GM12878 (cell line): ENCODE results near the gene TECTA. TPM values are rescaled to one million over a fixed set of nuclear protein-coding genes. Genes with fewer than 3 reads are reported as not detected.

ENCODE experiments used
- ATAC-seq: fragments of 200-7000 bp; cut with Tn5 transposase; 3 replicates; pipeline ENCODE4 v1.9.1; 2020; ENCODE audit warnings: mild to moderate bottlenecking, moderate library complexity
- BruUV-seq: library from RNA; stranded (reverse); fragments of 400-500 nt; replicated peaks from 2 replicates; lab custom pipeline; 2021; lab: Mats Ljungman, UMichigan
- CTCF ChIA-PET: fragments of 300-600 bp; sonication (Branson Sonifier 250); formaldehyde crosslinking; extraction: SDS; loops from one replicate; lab custom pipeline; 2021; ENCODE audit warnings: inconsistent platforms; lab: Yijun Ruan, JAX
- POLR2A ChIA-PET: fragments of 350-600 bp; formaldehyde crosslinking; extraction: SDS; loops from one replicate; lab custom pipeline; 2021; ENCODE audit warnings: inconsistent platforms; lab: Charles Lee
- RAD21 ChIA-PET: fragments of 300-600 bp; sonication (Branson Sonifier 250); formaldehyde crosslinking; loops from one replicate; lab custom pipeline; 2023; ENCODE audit warnings: antibody characterized with exemption; ENCODE audit not compliant: unreplicated experiment; lab: Charles Lee
- SMC1A ChIA-PET: fragments of 300-600 bp; sonication (Branson Sonifier 250); formaldehyde crosslinking; loops from one replicate; lab custom pipeline; 2023; ENCODE audit not compliant: unreplicated experiment, uncharacterized antibody; lab: Charles Lee
- DNase-seq: peaks from one replicate; pipeline ENCODE4 v3.0.0-alpha.2; 2011; ENCODE audit warnings: low read depth, low spot score
- FAIRE-seq: peaks from 3 replicates; lab custom pipeline; 2011; peaks lifted over from hg19 to GRCh38; lab: Jason Lieb, UNC
- H2AFZ ChIP-seq: 2 replicates; pipeline ENCODE4 v1.6.0; 2011; ENCODE audit warnings: low read depth, low read length, control low read depth; ENCODE audit not compliant: control insufficient read depth
- H3K27ac ChIP-seq: 2 replicates; pipeline ENCODE4 v1.5.1; 2011; ENCODE audit warnings: control low read depth; ENCODE audit not compliant: control insufficient read depth, insufficient read depth
- H3K27me3 ChIP-seq, 2 experiments: replicated peaks in 1 of 2; 2 replicates each; pipeline versions ENCODE4 v1.6.0 to v1.6.1; 2011; ENCODE audit warnings: low read length in 1 of 2; ENCODE audit not compliant: control insufficient read depth in 2 of 2, insufficient read depth in 2 of 2
- H3K36me3 ChIP-seq, 2 experiments: 2 replicates each; pipeline ENCODE4 v1.5.1; 2011; ENCODE audit warnings: low read length in 1 of 2; ENCODE audit not compliant: control insufficient read depth in 2 of 2, insufficient read depth in 2 of 2
- H3K4me1 ChIP-seq: 2 replicates; pipeline ENCODE4 v1.6.1; 2011; ENCODE audit warnings: mild to moderate bottlenecking, low read length, moderate library complexity, mixed read lengths; ENCODE audit not compliant: control insufficient read depth, insufficient read depth
- H3K4me2 ChIP-seq: 2 replicates; pipeline ENCODE4 v1.6.0; 2011; ENCODE audit warnings: control low read depth; ENCODE audit not compliant: control insufficient read depth, insufficient read depth
- H3K4me3 ChIP-seq: fragments of 200-600 bp; sonication (generic); 2 replicates; pipeline ENCODE4 v1.5.1; 2016
- H3K79me2 ChIP-seq: 2 replicates; pipeline ENCODE4 v1.6.0; 2011; ENCODE audit warnings: low read length; ENCODE audit not compliant: control insufficient read depth, insufficient read depth
- H3K9ac ChIP-seq: 2 replicates; pipeline ENCODE4 v1.8.0; 2011; ENCODE audit warnings: low read length, control low read depth, mixed read lengths; ENCODE audit not compliant: control insufficient read depth, insufficient read depth
- H3K9me3 ChIP-seq: replicated peaks from 3 replicates; pipeline ENCODE4 v1.5.1; 2011; ENCODE audit warnings: mild to moderate bottlenecking, low read length; ENCODE audit not compliant: control insufficient read depth, insufficient read depth
- H4K20me1 ChIP-seq: 2 replicates; pipeline ENCODE4 v1.6.0; 2011; ENCODE audit not compliant: control insufficient read depth, insufficient read depth
- BHLHE40 ChIP-seq, 2 experiments: fragments of 450-650 bp in 1 of 2; IDR thresholded peaks; 2 replicates each; pipeline ENCODE4 v1.6.1; 2011 to 2017; ENCODE audit warnings: low read depth in 2 of 2, borderline replicate concordance in 1 of 2, improper control_type of control experiment in 1 of 2, low read length in 1 of 2, mild to moderate bottlenecking in 1 of 2
- BRCA1 ChIP-seq: IDR thresholded peaks from 2 replicates; pipeline ENCODE4 v1.6.1; 2011; ENCODE audit warnings: low read depth, low read length, improper control_type of control experiment
- CREB1 ChIP-seq: IDR thresholded peaks from 2 replicates; pipeline ENCODE4 v1.6.1; 2012; ENCODE audit warnings: low read depth, mild to moderate bottlenecking, inconsistent platforms
- IRF4 ChIP-seq: IDR thresholded peaks from 2 replicates; pipeline ENCODE4 v1.6.1; 2011; ENCODE audit warnings: low read depth, low read length
- MYC ChIP-seq: IDR thresholded peaks from 2 replicates; pipeline ENCODE4 v1.6.1; 2011; ENCODE audit warnings: mild to moderate bottlenecking, low read length, moderate library complexity, inconsistent platforms; ENCODE audit not compliant: insufficient read depth, insufficient replicate concordance, insufficient read length, severe bottlenecking
- SREBF2 ChIP-seq: IDR thresholded peaks from 2 replicates; pipeline ENCODE4 v1.6.1; 2012; ENCODE audit warnings: mild to moderate bottlenecking, low read length
- TCF12 ChIP-seq: IDR thresholded peaks from 2 replicates; pipeline ENCODE4 v1.6.1; 2011; ENCODE audit warnings: low read depth, mild to moderate bottlenecking, low read length
- ZNF274 ChIP-seq: IDR thresholded peaks from one replicate; pipeline ENCODE4 v1.8.0; 2011; ENCODE audit not compliant: insufficient read length, insufficient read depth
- WGBS: methylation state at CpG from one replicate; pipeline ENCODE4 v1.1.6; 2016; ENCODE audit warnings: low lambda C conversion rate; ENCODE audit not compliant: insufficient replicate concordance, insufficient coverage; ENCODE audit errors: missing lambda C conversion rate; 5-methylcytosine and 5-hydroxymethylcytosine counted together
- in situ Hi-C: fragments of 300-500 bp; cut with MboI; formaldehyde crosslinking; loops from 9 replicates; pipeline ENCODE4 v1.14.3; 2018; ENCODE audit warnings: mixed read lengths
- intact Hi-C: fragments of 100-400 bp; cut with micrococcal nuclease; formaldehyde crosslinking; loops from one replicate; pipeline ENCODE4 v1.14.2; 2022; ENCODE audit not compliant: unreplicated experiment
- polyA plus RNA-seq, 11 experiments: library from polyadenylated mRNA; depleted of rRNA in 4 of 11; unstranded in 6 of 11; stranded (reverse) in 5 of 11; fragments of >200 nt; fragmentation: Nextera tagmentation in 4 of 11; fragmentation: Illumina TruSeq in 1 of 11; extraction: Ambion mirVana in 4 of 11; extraction: Trizol in 1 of 11; gene quantifications; 1 replicate in 1 of 11; 2 replicates in 10 of 11; pipeline versions ENCODE4 v1.2.1 to v1.2.3, GENCODE V29; 2011 to 2016; ENCODE audit warnings: inconsistent platforms in 2 of 11, missing spikeins in 2 of 11, low read depth in 1 of 11
- total RNA-seq, 4 experiments: library from RNA; depleted of rRNA in 3 of 4; stranded (reverse); fragments of >200 nt in 3 of 4; fragmentation: Illumina TruSeq in 1 of 4; extraction: Trizol in 1 of 4; gene quantifications; 2 replicates each; pipeline versions ENCODE4 v1.2.1 to v1.2.3, GENCODE V29; 2013 to 2021
- TF ChIP-seq, protein P1 (sequence below): IDR thresholded peaks from 2 replicates; pipeline ENCODE4 v1.6.1; 2012; ENCODE audit warnings: low read depth, low read length, improper control_type of control experiment
- TF ChIP-seq, protein P2 (sequence below): IDR thresholded peaks from 2 replicates; pipeline ENCODE4 v1.6.1; 2011; ENCODE audit warnings: low read depth, low read length, improper control_type of control experiment, borderline replicate concordance
- TF ChIP-seq, protein P3 (sequence below): fragments of 450-650 bp; formaldehyde crosslinking; IDR thresholded peaks from 2 replicates; pipeline ENCODE4 v1.4.0; 2020; ENCODE audit warnings: mild to moderate bottlenecking, moderate library complexity
- TF ChIP-seq, protein P4 (sequence below): fragments of 150-350 bp; IDR thresholded peaks from 2 replicates; pipeline ENCODE4 v1.6.1; 2014; ENCODE audit warnings: mild to moderate bottlenecking, low read depth, low read length

The TECTA gene
- total and polyA plus RNA-seq, 10 of the 15 experiments (the other 5 are each of a cell fraction or from before 2014, with no cell fraction given) = under 0.01 to 0.14 (median 0.05) TPM; not detected in 1

DNA sequence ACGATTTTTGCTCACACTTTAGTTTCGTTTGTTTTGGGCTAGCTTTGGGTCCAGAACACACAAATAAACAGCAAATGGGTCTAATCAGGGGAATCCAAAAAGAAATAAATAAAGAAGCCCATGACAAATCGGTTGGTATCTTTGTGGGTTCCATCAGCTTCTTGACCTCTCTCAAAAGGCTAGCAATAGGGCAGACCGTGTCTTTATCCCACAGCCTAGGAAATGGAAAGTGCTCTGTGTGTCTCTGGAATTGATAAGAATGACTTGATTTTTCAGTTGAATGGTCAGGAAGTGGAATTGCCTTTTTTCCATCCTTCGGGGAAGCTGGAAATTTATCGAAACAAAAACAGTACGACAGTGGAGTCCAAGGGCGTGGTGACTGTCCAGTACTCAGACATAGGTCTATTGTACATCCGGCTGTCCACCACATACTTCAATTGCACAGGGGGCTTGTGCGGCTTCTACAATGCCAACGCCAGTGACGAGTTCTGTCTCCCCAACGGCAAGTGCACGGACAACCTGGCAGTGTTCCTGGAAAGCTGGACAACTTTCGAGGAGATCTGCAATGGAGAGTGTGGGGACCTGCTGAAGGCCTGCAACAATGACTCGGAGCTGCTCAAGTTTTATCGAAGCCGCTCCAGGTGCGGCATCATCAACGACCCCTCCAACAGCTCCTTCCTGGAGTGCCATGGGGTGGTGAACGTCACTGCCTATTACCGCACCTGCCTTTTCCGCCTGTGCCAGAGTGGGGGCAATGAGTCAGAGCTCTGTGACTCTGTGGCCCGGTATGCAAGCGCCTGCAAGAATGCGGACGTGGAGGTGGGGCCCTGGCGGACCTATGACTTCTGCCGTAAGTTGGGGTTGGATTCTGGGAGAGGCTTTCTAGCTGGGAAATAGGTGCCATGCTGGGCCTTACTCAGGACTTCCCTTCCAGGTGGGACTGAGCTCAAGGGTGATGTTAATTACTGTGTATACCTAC lies 28.6 kb downstream of the TECTA start:
- FAIRE-seq (no peak), DNase-seq (no peak), ATAC-seq (no peak)
- H3K9ac ChIP-seq = no peak overlapping the region
- in situ Hi-C loops (no loop called here), intact Hi-C loops (no loop called here)
- no peaks in the 10 kb centered on the region for H4K20me1 ChIP-seq
- H3K27me3 ChIP-seq = peaks cover 0 to 1% of the 10 kb centered on the region in 2 experiments; a peak in 2 of 4 replicates
- H3K9me3 ChIP-seq = no peaks in the 10 kb centered on the region
- ChIA-PET SMC1A (interaction anchor here (1.5 kb wide), 1 partner anchor 194 kb away, joined by 5 read pairs; no protein-coding TSS in a partner anchor), RAD21 (no interaction called here), CTCF (interaction anchor here (0.9 to 1.4 kb wide), 2 partner anchors 10 to 18 kb away, joined by 3 read pairs; no protein-coding TSS in a partner anchor), POLR2A (interaction anchor here (0.6 kb wide), 1 partner anchor 202 kb away, joined by 4 read pairs; no protein-coding TSS in a partner anchor)
- no peak overlapping the region for H3K27ac ChIP-seq
- no peak overlapping the region for H3K4me2 ChIP-seq
- no peak overlapping the region for H3K4me3 ChIP-seq
- no TSS peak for BruUV-seq
- H3K4me1 ChIP-seq = no peaks in the 10 kb centered on the region
- no peak overlapping the region for H2AFZ ChIP-seq
- no peaks in the 10 kb centered on the region for H3K36me3 ChIP-seq
- WGBS = 56% methylated on average over 29 of the region's 29 CpGs
- H3K79me2 ChIP-seq = no peaks in the 10 kb centered on the region
- TF ChIP-seq SREBF2 (no peak), CREB1 (no peak), ZNF274 (no peak), BRCA1 (no peak), BHLHE40 (IDR thresholded peaks at IDR 0.05; ENCODE audit: borderline replicate concordance in 1 of 2, low read depth in 2 of 2, low read length in 1 of 2) (no peak), IRF4 (no peak), TCF12 (no peak), MYC (no peak)
- TF ChIP-seq, protein P1, sequence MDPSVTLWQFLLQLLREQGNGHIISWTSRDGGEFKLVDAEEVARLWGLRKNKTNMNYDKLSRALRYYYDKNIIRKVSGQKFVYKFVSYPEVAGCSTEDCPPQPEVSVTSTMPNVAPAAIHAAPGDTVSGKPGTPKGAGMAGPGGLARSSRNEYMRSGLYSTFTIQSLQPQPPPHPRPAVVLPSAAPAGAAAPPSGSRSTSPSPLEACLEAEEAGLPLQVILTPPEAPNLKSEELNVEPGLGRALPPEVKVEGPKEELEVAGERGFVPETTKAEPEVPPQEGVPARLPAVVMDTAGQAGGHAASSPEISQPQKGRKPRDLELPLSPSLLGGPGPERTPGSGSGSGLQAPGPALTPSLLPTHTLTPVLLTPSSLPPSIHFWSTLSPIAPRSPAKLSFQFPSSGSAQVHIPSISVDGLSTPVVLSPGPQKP = no peak
- TF ChIP-seq, protein P2, sequence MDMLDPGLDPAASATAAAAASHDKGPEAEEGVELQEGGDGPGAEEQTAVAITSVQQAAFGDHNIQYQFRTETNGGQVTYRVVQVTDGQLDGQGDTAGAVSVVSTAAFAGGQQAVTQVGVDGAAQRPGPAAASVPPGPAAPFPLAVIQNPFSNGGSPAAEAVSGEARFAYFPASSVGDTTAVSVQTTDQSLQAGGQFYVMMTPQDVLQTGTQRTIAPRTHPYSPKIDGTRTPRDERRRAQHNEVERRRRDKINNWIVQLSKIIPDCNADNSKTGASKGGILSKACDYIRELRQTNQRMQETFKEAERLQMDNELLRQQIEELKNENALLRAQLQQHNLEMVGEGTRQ = no peak
- TF ChIP-seq, protein P3, sequence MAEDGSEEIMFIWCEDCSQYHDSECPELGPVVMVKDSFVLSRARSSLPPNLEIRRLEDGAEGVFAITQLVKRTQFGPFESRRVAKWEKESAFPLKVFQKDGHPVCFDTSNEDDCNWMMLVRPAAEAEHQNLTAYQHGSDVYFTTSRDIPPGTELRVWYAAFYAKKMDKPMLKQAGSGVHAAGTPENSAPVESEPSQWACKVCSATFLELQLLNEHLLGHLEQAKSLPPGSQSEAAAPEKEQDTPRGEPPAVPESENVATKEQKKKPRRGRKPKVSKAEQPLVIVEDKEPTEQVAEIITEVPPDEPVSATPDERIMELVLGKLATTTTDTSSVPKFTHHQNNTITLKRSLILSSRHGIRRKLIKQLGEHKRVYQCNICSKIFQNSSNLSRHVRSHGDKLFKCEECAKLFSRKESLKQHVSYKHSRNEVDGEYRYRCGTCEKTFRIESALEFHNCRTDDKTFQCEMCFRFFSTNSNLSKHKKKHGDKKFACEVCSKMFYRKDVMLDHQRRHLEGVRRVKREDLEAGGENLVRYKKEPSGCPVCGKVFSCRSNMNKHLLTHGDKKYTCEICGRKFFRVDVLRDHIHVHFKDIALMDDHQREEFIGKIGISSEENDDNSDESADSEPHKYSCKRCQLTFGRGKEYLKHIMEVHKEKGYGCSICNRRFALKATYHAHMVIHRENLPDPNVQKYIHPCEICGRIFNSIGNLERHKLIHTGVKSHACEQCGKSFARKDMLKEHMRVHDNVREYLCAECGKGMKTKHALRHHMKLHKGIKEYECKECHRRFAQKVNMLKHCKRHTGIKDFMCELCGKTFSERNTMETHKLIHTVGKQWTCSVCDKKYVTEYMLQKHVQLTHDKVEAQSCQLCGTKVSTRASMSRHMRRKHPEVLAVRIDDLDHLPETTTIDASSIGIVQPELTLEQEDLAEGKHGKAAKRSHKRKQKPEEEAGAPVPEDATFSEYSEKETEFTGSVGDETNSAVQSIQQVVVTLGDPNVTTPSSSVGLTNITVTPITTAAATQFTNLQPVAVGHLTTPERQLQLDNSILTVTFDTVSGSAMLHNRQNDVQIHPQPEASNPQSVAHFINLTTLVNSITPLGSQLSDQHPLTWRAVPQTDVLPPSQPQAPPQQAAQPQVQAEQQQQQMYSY = no peak
- TF ChIP-seq, protein P4, sequence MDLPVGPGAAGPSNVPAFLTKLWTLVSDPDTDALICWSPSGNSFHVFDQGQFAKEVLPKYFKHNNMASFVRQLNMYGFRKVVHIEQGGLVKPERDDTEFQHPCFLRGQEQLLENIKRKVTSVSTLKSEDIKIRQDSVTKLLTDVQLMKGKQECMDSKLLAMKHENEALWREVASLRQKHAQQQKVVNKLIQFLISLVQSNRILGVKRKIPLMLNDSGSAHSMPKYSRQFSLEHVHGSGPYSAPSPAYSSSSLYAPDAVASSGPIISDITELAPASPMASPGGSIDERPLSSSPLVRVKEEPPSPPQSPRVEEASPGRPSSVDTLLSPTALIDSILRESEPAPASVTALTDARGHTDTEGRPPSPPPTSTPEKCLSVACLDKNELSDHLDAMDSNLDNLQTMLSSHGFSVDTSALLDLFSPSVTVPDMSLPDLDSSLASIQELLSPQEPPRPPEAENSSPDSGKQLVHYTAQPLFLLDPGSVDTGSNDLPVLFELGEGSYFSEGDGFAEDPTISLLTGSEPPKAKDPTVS = no peak
